Activated T-helper 2 cell treated with anti-CD3 and anti-CD28 coated beads, Interferon-gamma antibody, Interleukin-2, Interleukin-4, amounts not matched to agents 10 μg/mL and 5 μg/mL and 100 μg/mL, durations not matched to agents 14 hours and 24 hours and 36 hours (primary cell): Measurements from ENCODE around the gene MC4R. TPM values are rescaled to one million over a fixed set of nuclear protein-coding genes. Genes with fewer than 3 reads are reported as not detected.
"Not testable (repeated sequence)": the region's sequence is repeated elsewhere in the genome, so short reads cannot be mapped to it uniquely, and the experiment has no call there.

Experiments used
- DNase-seq: peaks from one replicate; pipeline ENCODE4 v3.0.0; 2021; ENCODE audit warnings: low spot score
- H3K27ac Mint-ChIP-seq: one replicate; pipeline ENCODE4 v1.8.0; 2021; ENCODE audit warnings: mixed read lengths
- H3K27me3 Mint-ChIP-seq: one replicate; pipeline ENCODE4 v1.8.0; 2021; ENCODE audit warnings: low read depth, mixed read lengths
- H3K36me3 Mint-ChIP-seq: one replicate; pipeline ENCODE4 v1.8.0; 2021; ENCODE audit warnings: low read depth, mixed read lengths
- H3K4me1 Mint-ChIP-seq: one replicate; pipeline ENCODE4 v1.8.0; 2021; ENCODE audit warnings: low read depth, mixed read lengths
- H3K4me3 Mint-ChIP-seq: one replicate; pipeline ENCODE4 v1.8.0; 2021; ENCODE audit warnings: low read depth, mild to moderate bottlenecking, moderate library complexity, mixed read lengths
- H3K9me3 Mint-ChIP-seq: one replicate; pipeline ENCODE4 v1.8.0; 2021; ENCODE audit warnings: mixed read lengths
- intact Hi-C: fragments of 100-400 bp; cut with micrococcal nuclease; formaldehyde crosslinking; loops from one replicate; pipeline ENCODE4 v1.15.1; 2023
- total RNA-seq: library from RNA; stranded (reverse); gene quantifications from 2 replicates; pipeline ENCODE4 v1.2.3, GENCODE V29; 2022

MC4R gene
- not detected in 2 replicates for total RNA-seq

GRCh38 chr18:60372596-60372995 lies at the start of gene MC4R:
MC4R (minus strand) TSS chr18:60372775; CDS start chr18:60372349, 426 bp downstream.
- no peak within 1 kb of the TSS for H3K4me3 Mint-ChIP-seq
- no peak for DNase-seq
- H3K36me3 Mint-ChIP-seq = no peaks in the 10 kb centered on the region
- no peak within 1 kb of the TSS for H3K27ac Mint-ChIP-seq
- H3K27me3 Mint-ChIP-seq = no peaks in the 10 kb centered on the region
- peaks cover under 1% of the 10 kb centered on the region for H3K9me3 Mint-ChIP-seq
- intact Hi-C loops = no loop called here
- no peaks in the 10 kb centered on the region for H3K4me1 Mint-ChIP-seq

- H3K4me3 Mint-ChIP-seq, DNase-seq, intact Hi-C loops, H3K9me3 Mint-ChIP-seq, H3K36me3 Mint-ChIP-seq, H3K27me3 Mint-ChIP-seq, H3K4me1 Mint-ChIP-seq, H3K27ac Mint-ChIP-seq: not testable (repeated sequence)
These were observed 49.7 kb upstream of the MC4R start for GRCh38 chr18:60422306-60422705.

GRCh38 chr18:60421356-60422118 lies 49.0 kb upstream of the MC4R start:
- DNase-seq = no peak
- no peak overlapping the region for H3K27ac Mint-ChIP-seq
- no peaks in the 10 kb centered on the region for H3K4me1 Mint-ChIP-seq
- H3K4me3 Mint-ChIP-seq = no peak overlapping the region
- intact Hi-C loops = no loop called here
- H3K36me3 Mint-ChIP-seq = no peaks in the 10 kb centered on the region
- no peaks in the 10 kb centered on the region for H3K27me3 Mint-ChIP-seq
- H3K9me3 Mint-ChIP-seq = no peaks in the 10 kb centered on the region

GRCh38 chr18:60417946-60418345 lies 45.4 kb upstream of the MC4R start:
- Mint-ChIP-seq H3K36me3 (no peaks in the 10 kb centered on the region), H3K9me3 (no peaks in the 10 kb centered on the region), H3K4me3 (no peak overlapping the region), H3K27me3 (no peaks in the 10 kb centered on the region), H3K27ac (no peak overlapping the region), H3K4me1 (no peaks in the 10 kb centered on the region)
- intact Hi-C loops = no loop called here
- no peak for DNase-seq

- Mint-ChIP-seq H3K27ac (no peak overlapping the region), H3K9me3 (no peaks in the 10 kb centered on the region), H3K4me1 (no peaks in the 10 kb centered on the region), H3K4me3 (no peak overlapping the region), H3K27me3 (no peaks in the 10 kb centered on the region), H3K36me3 (no peaks in the 10 kb centered on the region)
- intact Hi-C loops = no loop called here
- DNase-seq = no peak
These were observed 41.5 kb upstream of the MC4R start for GRCh38 chr18:60413944-60414547.

- no peak for DNase-seq
- intact Hi-C loops = no loop called here
- Mint-ChIP-seq H3K27ac (no peak overlapping the region), H3K9me3 (no peaks in the 10 kb centered on the region), H3K36me3 (no peaks in the 10 kb centered on the region), H3K4me3 (no peak overlapping the region), H3K4me1 (no peaks in the 10 kb centered on the region), H3K27me3 (no peaks in the 10 kb centered on the region)
These were observed 39.1 kb upstream of the MC4R start for GRCh38 chr18:60411715-60412114.

GRCh38 chr18:60406721-60407120 lies 34.1 kb upstream of the MC4R start:
- intact Hi-C loops = no loop called here
- H3K4me3 Mint-ChIP-seq = no peak overlapping the region

GRCh38 chr18:60404486-60405085 lies 32.0 kb upstream of the MC4R start:
- Mint-ChIP-seq H3K9me3 (no peaks in the 10 kb centered on the region), H3K36me3 (no peaks in the 10 kb centered on the region), H3K27ac (no peak overlapping the region), H3K4me3 (no peak overlapping the region), H3K27me3 (no peaks in the 10 kb centered on the region), H3K4me1 (no peaks in the 10 kb centered on the region)
- no peak for DNase-seq
- intact Hi-C loops = no loop called here

More at GRCh38 chr18:60406721-60407120, 34.1 kb upstream of the MC4R start:
- Mint-ChIP-seq H3K27ac (no peak overlapping the region), H3K4me1 (no peaks in the 10 kb centered on the region), H3K9me3 (no peaks in the 10 kb centered on the region), H3K36me3 (no peaks in the 10 kb centered on the region), H3K27me3 (no peaks in the 10 kb centered on the region)
- no peak for DNase-seq

- no peak for DNase-seq
- no peak overlapping the region for H3K4me3 Mint-ChIP-seq
- no peaks in the 10 kb centered on the region for H3K4me1 Mint-ChIP-seq
- no peaks in the 10 kb centered on the region for H3K36me3 Mint-ChIP-seq
- intact Hi-C loops = no loop called here
- H3K9me3 Mint-ChIP-seq = no peaks in the 10 kb centered on the region
- no peak overlapping the region for H3K27ac Mint-ChIP-seq
- H3K27me3 Mint-ChIP-seq = no peaks in the 10 kb centered on the region
These were observed 28.8 kb upstream of the MC4R start for GRCh38 chr18:60401346-60401745.

- Mint-ChIP-seq H3K4me1 (no peaks in the 10 kb centered on the region), H3K27ac (no peak overlapping the region), H3K9me3 (no peaks in the 10 kb centered on the region), H3K4me3 (no peak overlapping the region), H3K27me3 (no peaks in the 10 kb centered on the region), H3K36me3 (no peaks in the 10 kb centered on the region)
- DNase-seq = no peak
- intact Hi-C loops = no loop called here
These were observed 19.1 kb upstream of the MC4R start for GRCh38 chr18:60391571-60392226.

- no peak overlapping the region for H3K27ac Mint-ChIP-seq
- no peaks in the 10 kb centered on the region for H3K27me3 Mint-ChIP-seq
- no peaks in the 10 kb centered on the region for H3K4me1 Mint-ChIP-seq
- intact Hi-C loops = no loop called here
- H3K9me3 Mint-ChIP-seq = no peaks in the 10 kb centered on the region
- no peak overlapping the region for H3K4me3 Mint-ChIP-seq
- no peak for DNase-seq
- H3K36me3 Mint-ChIP-seq = no peaks in the 10 kb centered on the region
These were observed 16.7 kb upstream of the MC4R start for GRCh38 chr18:60389314-60389713.

GRCh38 chr18:60385693-60386092 lies 13.1 kb upstream of the MC4R start:
- H3K9me3 Mint-ChIP-seq = no peaks in the 10 kb centered on the region
- H3K4me3 Mint-ChIP-seq = no peak overlapping the region
- H3K27ac Mint-ChIP-seq = no peak overlapping the region
- intact Hi-C loops = no loop called here
- DNase-seq = no peak
- no peaks in the 10 kb centered on the region for H3K4me1 Mint-ChIP-seq
- no peaks in the 10 kb centered on the region for H3K36me3 Mint-ChIP-seq
- no peaks in the 10 kb centered on the region for H3K27me3 Mint-ChIP-seq

- no peak overlapping the region for H3K4me3 Mint-ChIP-seq
- intact Hi-C loops = no loop called here
- no peaks in the 10 kb centered on the region for H3K27me3 Mint-ChIP-seq
- no peak for DNase-seq
- H3K9me3 Mint-ChIP-seq = no peaks in the 10 kb centered on the region
- H3K36me3 Mint-ChIP-seq = no peaks in the 10 kb centered on the region
- no peak overlapping the region for H3K27ac Mint-ChIP-seq
- H3K4me1 Mint-ChIP-seq = no peaks in the 10 kb centered on the region
These were observed 11.3 kb upstream of the MC4R start for GRCh38 chr18:60383893-60384292.
